K562 (cell line): ENCODE measurements around the gene SLC12A6. TPM values are rescaled to one million over a fixed set of nuclear protein-coding genes. Genes with fewer than 3 reads are reported as not detected.

Experiments
- BMI1 ChIP-seq: fragments of 150-350 bp; IDR thresholded peaks from 2 replicates; pipeline ENCODE4 v1.6.1; 2014; ENCODE audit warnings: low read length
- CCAR2 ChIP-seq: fragments of 200-400 bp; formaldehyde crosslinking; IDR thresholded peaks from 2 replicates; pipeline ENCODE4 v1.6.1; 2017; ENCODE audit warnings: mild to moderate bottlenecking, low read depth, low read length
- DPF2 ChIP-seq: fragments of 450-650 bp; IDR thresholded peaks from 2 replicates; pipeline ENCODE4 v1.6.1; 2016
- HDAC1 ChIP-seq, 2 experiments: fragments of 450-650 bp; IDR thresholded peaks; 2 replicates each; pipeline ENCODE4 v1.6.1; 2016 to 2017; ENCODE audit warnings: inconsistent platforms in 1 of 2, mild to moderate bottlenecking in 1 of 2, moderate library complexity in 1 of 2
- HMBOX1 ChIP-seq: sonication (generic); IDR thresholded peaks from 2 replicates; pipeline ENCODE4 v1.6.1; 2016
- LEF1 ChIP-seq: fragments of 450-650 bp; IDR thresholded peaks from 2 replicates; pipeline ENCODE4 v1.6.1; 2016; ENCODE audit warnings: mild to moderate bottlenecking
- MEIS2 ChIP-seq: fragments of 450-650 bp; IDR thresholded peaks from 2 replicates; pipeline ENCODE4 v1.6.1; 2014; ENCODE audit warnings: mild to moderate bottlenecking; ENCODE audit not compliant: partially characterized antibody
- PCBP2 ChIP-seq: fragments of 200-400 bp; formaldehyde crosslinking; IDR thresholded peaks from 2 replicates; pipeline ENCODE4 v1.6.1; 2018; ENCODE audit warnings: low read length, low read depth, mild to moderate bottlenecking, moderate library complexity; ENCODE audit not compliant: poor library complexity, severe bottlenecking
- PHB ChIP-seq: fragments of 250-450 bp; sonication (Bioruptor Pico); IDR thresholded peaks from 2 replicates; pipeline ENCODE4 v1.5.0; 2021
- POLR2AphosphoS5 ChIP-seq: IDR thresholded peaks from 2 replicates; pipeline ENCODE4 v1.6.1; 2011; ENCODE audit warnings: mild to moderate bottlenecking, low read depth, low read length, moderate library complexity; ENCODE audit not compliant: control insufficient read depth, insufficient read depth
- RFX5 ChIP-seq: IDR thresholded peaks from 2 replicates; pipeline ENCODE4 v1.6.1; 2011; ENCODE audit warnings: low read depth, mild to moderate bottlenecking, improper control_type of control experiment, low read length
- TCF7L2 ChIP-seq: fragments of 150-350 bp; IDR thresholded peaks from 2 replicates; pipeline ENCODE4 v1.6.1; 2016; ENCODE audit warnings: low read depth, mild to moderate bottlenecking, low read length, moderate library complexity
- YBX1 ChIP-seq: fragments of 450-650 bp; IDR thresholded peaks from 2 replicates; pipeline ENCODE4 v1.7.1; 2016; ENCODE audit warnings: mild to moderate bottlenecking
- ZBTB5 ChIP-seq: fragments of 450-650 bp; IDR thresholded peaks from 2 replicates; pipeline ENCODE4 v1.6.1; 2017; ENCODE audit warnings: antibody characterized with exemption
- ZFP36 ChIP-seq: fragments of 150-350 bp; IDR thresholded peaks from 2 replicates; pipeline ENCODE4 v1.6.1; 2018; ENCODE audit warnings: low read length, low read depth; ENCODE audit not compliant: partially characterized antibody
- ZKSCAN1 ChIP-seq: fragments of 150-350 bp; IDR thresholded peaks from 2 replicates; pipeline ENCODE4 v1.6.1; 2016; ENCODE audit warnings: low read depth, low read length
- ZKSCAN3 ChIP-seq: fragments of 250-450 bp; sonication (Bioruptor Pico); IDR thresholded peaks from 2 replicates; pipeline ENCODE4 v1.4.0; 2020
- ZNF232 ChIP-seq: sonication (generic); formaldehyde crosslinking; IDR thresholded peaks from 2 replicates; pipeline ENCODE4 v1.8.0; 2022; ENCODE audit warnings: mild to moderate bottlenecking, missing genetic modification reagents
- ZNF253 ChIP-seq: fragments of 250-450 bp; sonication (Bioruptor Pico); conservative IDR thresholded peaks from 2 replicates; pipeline ENCODE4 v1.6.1; 2021; ENCODE audit warnings: mild to moderate bottlenecking
- ZNF57 ChIP-seq: fragments of 450-650 bp; formaldehyde crosslinking; IDR thresholded peaks from 2 replicates; pipeline ENCODE4 v1.4.0; 2020; ENCODE audit warnings: mild to moderate bottlenecking, moderate library complexity
- ZNF584 ChIP-seq: fragments of 200-800 bp; sonication (Bioruptor generic); IDR thresholded peaks from 2 replicates; pipeline ENCODE4 v1.6.1; 2016; ENCODE audit warnings: low read depth, mild to moderate bottlenecking, missing genetic modification characterization, missing compliant biosample characterization
- ZNF717 ChIP-seq: fragments of 250-450 bp; sonication (Bioruptor Pico); IDR thresholded peaks from 2 replicates; pipeline ENCODE4 v1.5.0; 2021
- polyA plus RNA-seq, 8 experiments: library from polyadenylated mRNA; depleted of rRNA in 4 of 8; stranded (reverse) in 5 of 8; unstranded in 3 of 8; fragments of >200 nt; fragmentation: Nextera tagmentation in 2 of 8; fragmentation: Illumina TruSeq in 1 of 8; extraction: Ambion mirVana in 2 of 8; extraction: Trizol in 1 of 8; gene quantifications; 2 replicates each; pipeline versions ENCODE4 v1.2.1 to v1.2.3, GENCODE V29; 2011 to 2014; ENCODE audit warnings: inconsistent platforms in 1 of 8, missing spikeins in 1 of 8
- total RNA-seq, 7 experiments: library from RNA; depleted of rRNA in 6 of 7; stranded (reverse); fragments of >200 nt in 6 of 7; fragmentation: Illumina TruSeq in 2 of 7; extraction: Trizol in 2 of 7; gene quantifications; 2 replicates each; pipeline versions ENCODE4 v1.2.1 to v1.2.3, GENCODE V29; 2011 to 2021; ENCODE audit warnings: low replicate concordance in 1 of 7
- TF ChIP-seq, protein P1 (sequence below), 2 experiments: fragments of 450-650 bp; IDR thresholded peaks; 2 replicates each; pipeline ENCODE4 v1.6.1; 2016
- TF ChIP-seq, protein P2 (sequence below): fragments of 450-650 bp; IDR thresholded peaks from 2 replicates; pipeline ENCODE4 v1.7.1; 2018; ENCODE audit warnings: mild to moderate bottlenecking, low read depth; ENCODE audit not compliant: partially characterized antibody

The SLC12A6 gene
- total and polyA plus RNA-seq, 9 of the 15 experiments (the other 6 are each of a cell fraction or from before 2014, with no cell fraction given), result 1.4 to 16.4 (median 6.7) TPM

DNA sequence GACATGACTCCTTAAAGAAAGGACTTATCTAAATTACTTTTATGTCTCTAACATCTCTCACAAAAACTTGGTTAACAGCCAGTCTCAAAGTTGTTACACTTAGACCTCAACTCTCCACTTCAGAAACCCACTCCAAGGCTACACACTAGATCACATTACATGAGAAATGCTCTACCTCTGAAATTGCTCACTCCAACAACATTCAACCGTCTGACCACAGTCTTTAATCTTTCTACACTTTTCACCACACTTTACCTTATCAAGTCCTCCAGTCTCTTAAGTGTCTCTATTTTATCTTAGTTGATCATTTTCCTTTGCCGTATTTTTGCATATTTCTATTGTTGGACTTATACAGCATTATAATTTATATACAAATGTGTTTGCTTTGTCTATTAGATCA is 5.8 kb downstream of the SLC12A6 start (continued):
- TF ChIP-seq, protein P1, sequence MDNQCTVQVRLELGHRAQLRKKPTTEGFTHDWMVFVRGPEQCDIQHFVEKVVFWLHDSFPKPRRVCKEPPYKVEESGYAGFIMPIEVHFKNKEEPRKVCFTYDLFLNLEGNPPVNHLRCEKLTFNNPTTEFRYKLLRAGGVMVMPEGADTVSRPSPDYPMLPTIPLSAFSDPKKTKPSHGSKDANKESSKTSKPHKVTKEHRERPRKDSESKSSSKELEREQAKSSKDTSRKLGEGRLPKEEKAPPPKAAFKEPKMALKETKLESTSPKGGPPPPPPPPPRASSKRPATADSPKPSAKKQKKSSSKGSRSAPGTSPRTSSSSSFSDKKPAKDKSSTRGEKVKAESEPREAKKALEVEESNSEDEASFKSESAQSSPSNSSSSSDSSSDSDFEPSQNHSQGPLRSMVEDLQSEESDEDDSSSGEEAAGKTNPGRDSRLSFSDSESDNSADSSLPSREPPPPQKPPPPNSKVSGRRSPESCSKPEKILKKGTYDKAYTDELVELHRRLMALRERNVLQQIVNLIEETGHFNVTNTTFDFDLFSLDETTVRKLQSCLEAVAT (IDR thresholded peaks at IDR 0.05), result peak in 1 of 2 experiments; percentile 86; a peak in 2 of 4 replicates
- no peak for TF ChIP-seq ZNF584 (CRISPR knock-in tag)
- no peak for TF ChIP-seq ZKSCAN1
- TF ChIP-seq LEF1, result peak; percentile 84
- no peak for TF ChIP-seq RFX5
- 0 out of 2 replicates have a peak, but pooled peaks have one; percentile 23 for TF ChIP-seq POLR2AphosphoS5
- TF ChIP-seq ZNF253 (CRISPR knock-in tag), result no peak
- no peak for TF ChIP-seq ZNF232 (CRISPR knock-in tag)
- TF ChIP-seq PHB, result no peak
- TF ChIP-seq ZFP36, result no peak
- TF ChIP-seq CCAR2, result no peak
- no peak for TF ChIP-seq YBX1
- no peak for TF ChIP-seq TCF7L2
- TF ChIP-seq PCBP2, result no peak
- TF ChIP-seq, protein P2, sequence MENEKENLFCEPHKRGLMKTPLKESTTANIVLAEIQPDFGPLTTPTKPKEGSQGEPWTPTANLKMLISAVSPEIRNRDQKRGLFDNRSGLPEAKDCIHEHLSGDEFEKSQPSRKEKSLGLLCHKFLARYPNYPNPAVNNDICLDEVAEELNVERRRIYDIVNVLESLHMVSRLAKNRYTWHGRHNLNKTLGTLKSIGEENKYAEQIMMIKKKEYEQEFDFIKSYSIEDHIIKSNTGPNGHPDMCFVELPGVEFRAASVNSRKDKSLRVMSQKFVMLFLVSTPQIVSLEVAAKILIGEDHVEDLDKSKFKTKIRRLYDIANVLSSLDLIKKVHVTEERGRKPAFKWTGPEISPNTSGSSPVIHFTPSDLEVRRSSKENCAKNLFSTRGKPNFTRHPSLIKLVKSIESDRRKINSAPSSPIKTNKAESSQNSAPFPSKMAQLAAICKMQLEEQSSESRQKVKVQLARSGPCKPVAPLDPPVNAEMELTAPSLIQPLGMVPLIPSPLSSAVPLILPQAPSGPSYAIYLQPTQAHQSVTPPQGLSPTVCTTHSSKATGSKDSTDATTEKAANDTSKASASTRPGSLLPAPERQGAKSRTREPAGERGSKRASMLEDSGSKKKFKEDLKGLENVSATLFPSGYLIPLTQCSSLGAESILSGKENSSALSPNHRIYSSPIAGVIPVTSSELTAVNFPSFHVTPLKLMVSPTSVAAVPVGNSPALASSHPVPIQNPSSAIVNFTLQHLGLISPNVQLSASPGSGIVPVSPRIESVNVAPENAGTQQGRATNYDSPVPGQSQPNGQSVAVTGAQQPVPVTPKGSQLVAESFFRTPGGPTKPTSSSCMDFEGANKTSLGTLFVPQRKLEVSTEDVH, result peak; percentile 42
- no peak for TF ChIP-seq ZBTB5
- no peak for TF ChIP-seq ZKSCAN3
- no peak for TF ChIP-seq ZNF717 (CRISPR knock-in tag)
- 0 out of 4 replicates have a peak, but pooled peaks of 1 of the 2 experiments have one; percentile 33 for TF ChIP-seq HDAC1 (IDR thresholded peaks at IDR 0.05)
- TF ChIP-seq BMI1, result no peak
- peak; percentile 91 for TF ChIP-seq MEIS2
- TF ChIP-seq DPF2, result peak; percentile 89
- TF ChIP-seq HMBOX1, result peak; percentile 72
- no peak for TF ChIP-seq ZNF57
